Measurements from ENCODE around the gene PIK3C3.

- TF ChIP-seq CTCF (IDR thresholded peaks at IDR 0.05): no peak
- no peak for TF ChIP-seq POLR2A (IDR thresholded peaks at IDR 0.05)
Measured at GRCh38 chr18:42011053-42011452, 56.0 kb downstream of the PIK3C3 start.
